ENCODE results near the gene ABHD6. TPM values are rescaled to one million over a fixed set of nuclear protein-coding genes. Genes with fewer than 3 reads are reported as not detected.
A peak's percentile ranks its signal among the peaks of the same experiment; 100 is the strongest.

Gene ABHD6
- total and polyA plus RNA-seq, 9 of the 15 experiments (the other 6 are each of a cell fraction or from before 2014, with no cell fraction given) = 0.53 to 3.6 (median 2.5) TPM

GRCh38 chr3:58237238-58237940, at the start of gene ABHD6 (continued):
- TF ChIP-seq UBTF (IDR thresholded peaks at IDR 0.05; ENCODE audit: borderline replicate concordance in 1 of 2, low read depth in 2 of 2, low read length in 2 of 2) (no peak), PHF8 (IDR thresholded peaks at IDR 0.05; ENCODE audit: borderline replicate concordance, low read length) (peak; percentile 44; the same call in 1 of the 2 replicates), POLR2G (IDR thresholded peaks at IDR 0.05; ENCODE audit: low read depth, low read length) (peak; percentile 71), HNRNPH1 (optimal IDR thresholded peaks at IDR 0.05; ENCODE audit: low read depth, low read length) (no peak), TRIM28 (IDR thresholded peaks at IDR 0.05) (no peak), ZKSCAN1 (IDR thresholded peaks at IDR 0.05; ENCODE audit: low read depth, low read length) (peak; percentile 88), RAD21 (CRISPR knock-in tag; conservative IDR thresholded peaks at IDR 0.05 in 1 of 2, IDR thresholded peaks at IDR 0.05 in 1 of 2) (peak; percentile 55), DEAF1 (CRISPR knock-in tag; IDR thresholded peaks at IDR 0.05) (0 out of 2 replicates have a peak, but pooled peaks have one; percentile 10), FUS (optimal IDR thresholded peaks at IDR 0.05; ENCODE audit: low read depth, low read length) (peak; percentile 32), AFF4 (CRISPR knock-in tag; IDR thresholded peaks at IDR 0.05) (no peak), RFX1 (IDR thresholded peaks at IDR 0.05) (peak; percentile 26; the same call in 1 of the 2 replicates), TFAP4 (CRISPR knock-in tag; IDR thresholded peaks at IDR 0.05; ENCODE audit: borderline replicate concordance) (0 out of 2 replicates have a peak, but pooled peaks have one; percentile 22), L3MBTL2 (IDR thresholded peaks at IDR 0.05) (peak; percentile 8; the same call in 1 of the 2 replicates), NR2C2 (CRISPR knock-in tag; IDR thresholded peaks at IDR 0.05) (no peak), NR2C2 (tag; IDR thresholded peaks at IDR 0.05) (peak; percentile 54)

Data from K562 (cell line).